GM19023 (cell line): ENCODE data around the gene RFTN1.

Experiments used
- ATAC-seq: cut with Tn5 transposase; IDR thresholded peaks from one replicate; pipeline ENCODE4 v1.9.1; 2021; ENCODE audit warnings: mild to moderate bottlenecking, moderate library complexity; ENCODE audit not compliant: unreplicated experiment

The RFTN1 gene

DNA sequence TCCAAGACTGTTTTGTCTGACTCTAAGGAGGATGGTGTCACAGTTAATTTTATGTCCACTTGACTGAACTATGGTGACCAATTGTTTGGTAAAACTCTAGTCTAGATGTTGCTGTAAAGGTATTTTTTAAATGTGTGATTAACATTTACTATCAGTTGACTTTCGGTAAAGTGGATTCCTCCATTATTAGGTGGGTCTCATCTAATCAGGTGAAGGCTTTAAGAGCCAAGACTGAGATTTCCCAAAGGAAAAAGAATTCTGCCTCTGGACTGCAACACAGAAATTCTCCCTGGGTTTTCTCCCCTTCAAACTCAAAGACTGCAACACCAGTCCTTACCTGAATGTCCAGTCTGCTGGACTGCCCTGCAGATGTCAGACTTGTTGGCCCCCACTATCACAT is 129.6 kb downstream of the RFTN1 start:
- no peak for ATAC-seq

DNA sequence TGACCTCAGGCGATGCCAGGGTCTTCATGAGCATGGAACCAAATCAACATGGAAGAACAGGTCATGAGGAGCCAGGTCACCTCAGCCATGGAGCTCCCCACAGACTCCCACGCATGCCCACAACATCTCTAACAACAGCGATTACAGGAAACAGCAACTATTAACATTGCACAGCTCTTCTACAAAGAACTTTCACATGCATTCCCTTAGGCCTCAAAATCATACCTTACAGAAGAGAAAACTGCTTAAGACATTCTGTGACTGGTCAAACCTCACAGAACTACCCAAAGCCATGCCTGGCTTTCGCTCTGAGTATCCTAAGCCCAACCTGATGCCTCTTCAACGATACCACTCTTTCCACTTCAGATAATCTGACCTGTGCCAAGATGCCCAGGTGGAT is 130.7 kb downstream of the RFTN1 start:
- no peak for ATAC-seq

DNA sequence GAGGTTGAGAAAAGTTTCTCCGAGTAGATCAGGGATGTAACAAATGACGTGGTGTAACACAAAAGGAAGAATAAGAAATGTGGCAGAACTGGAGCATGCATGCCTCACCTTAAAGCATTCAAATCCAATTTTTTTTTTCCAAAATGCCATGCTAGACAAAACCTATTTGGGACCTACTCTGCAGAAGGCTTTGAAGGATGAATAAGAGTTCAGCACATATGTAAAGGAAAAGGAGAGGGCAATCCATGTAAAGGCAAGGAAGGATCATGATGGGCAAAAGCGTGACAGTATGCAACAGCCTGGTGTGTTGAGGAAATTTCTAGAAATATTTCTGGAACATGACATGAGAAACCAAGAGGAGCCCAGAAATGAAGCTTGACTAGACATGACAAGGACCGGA is 132.1 kb downstream of the RFTN1 start:
- no peak for ATAC-seq

DNA sequence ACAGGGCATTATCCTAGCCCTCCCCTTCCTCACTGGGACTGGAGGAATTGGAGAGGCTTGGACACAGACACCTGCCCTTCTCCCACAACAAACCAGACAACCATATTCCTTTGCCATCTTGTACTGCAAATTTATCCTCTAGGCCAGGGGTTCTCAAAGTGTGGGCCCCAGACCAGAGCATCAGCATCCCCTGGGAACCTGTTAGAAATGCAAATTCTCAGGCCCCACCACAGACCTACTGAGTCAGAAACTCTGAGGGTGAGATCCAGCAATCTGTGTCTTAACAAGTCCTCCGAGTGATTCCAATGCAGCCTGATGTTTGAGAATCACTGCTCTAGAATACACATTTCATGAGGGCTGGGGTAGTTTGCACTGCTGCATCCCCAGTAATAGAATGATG is 133.1 kb downstream of the RFTN1 start:
- ATAC-seq = no peak

DNA sequence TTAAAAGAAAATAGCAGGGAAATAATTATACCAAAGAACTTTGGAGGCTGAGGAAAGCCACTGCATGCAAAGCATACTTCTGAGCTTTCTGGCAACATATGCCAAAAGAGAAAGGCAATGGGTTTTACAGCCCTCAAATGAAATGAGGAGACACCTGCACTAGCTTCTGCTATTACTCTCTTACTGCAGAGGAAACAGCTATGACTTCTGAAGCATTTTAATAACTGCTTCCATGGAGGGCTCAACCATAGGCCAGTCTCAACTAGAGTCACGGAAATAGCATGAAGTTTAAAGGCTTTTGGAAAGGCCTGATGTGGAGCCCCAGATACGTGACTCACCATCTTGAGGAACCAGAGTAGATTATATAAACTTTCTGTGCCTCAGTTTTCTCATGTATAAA is 133.7 kb downstream of the RFTN1 start:
- ATAC-seq = no peak

DNA sequence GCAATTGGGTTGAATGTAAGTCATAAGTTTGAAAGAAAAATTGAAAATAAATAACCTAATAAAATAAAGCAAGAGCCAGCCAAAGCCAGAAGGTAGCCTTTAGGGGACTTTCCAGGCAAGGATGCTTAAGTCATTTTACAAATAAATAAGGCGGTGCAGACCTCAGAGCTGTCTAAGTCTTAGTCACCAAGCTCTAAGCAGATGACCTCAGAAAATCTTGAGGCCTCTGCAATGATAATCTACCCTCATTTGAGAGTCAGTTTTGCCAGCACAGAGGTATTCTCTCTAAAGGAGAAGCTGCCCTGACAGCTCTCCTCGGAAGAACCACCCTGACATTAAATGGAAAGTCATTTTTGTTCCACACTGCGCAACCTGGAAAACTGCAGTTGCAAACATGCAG is 134.6 kb downstream of the RFTN1 start:
- ATAC-seq = peak; percentile 64

DNA sequence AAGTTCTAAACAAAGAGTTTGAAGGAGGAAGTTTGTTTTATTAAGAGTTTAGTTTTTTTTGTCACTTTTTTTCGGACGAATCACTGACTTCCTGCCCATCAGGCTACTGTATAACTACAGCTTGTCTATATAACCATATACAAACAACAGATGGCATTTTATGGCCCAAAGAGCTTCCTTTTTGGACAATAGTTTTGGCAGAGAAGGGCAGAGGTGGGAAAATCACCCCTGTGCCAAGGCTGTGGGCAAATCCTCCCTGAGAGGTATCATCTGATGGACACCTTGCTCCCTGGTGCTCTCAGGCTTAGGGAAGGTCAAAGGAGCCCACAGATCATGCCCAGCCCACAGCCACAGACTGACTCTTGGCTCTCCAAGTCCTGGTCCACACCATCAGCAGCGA is 135.1 kb downstream of the RFTN1 start:
- no peak for ATAC-seq

DNA sequence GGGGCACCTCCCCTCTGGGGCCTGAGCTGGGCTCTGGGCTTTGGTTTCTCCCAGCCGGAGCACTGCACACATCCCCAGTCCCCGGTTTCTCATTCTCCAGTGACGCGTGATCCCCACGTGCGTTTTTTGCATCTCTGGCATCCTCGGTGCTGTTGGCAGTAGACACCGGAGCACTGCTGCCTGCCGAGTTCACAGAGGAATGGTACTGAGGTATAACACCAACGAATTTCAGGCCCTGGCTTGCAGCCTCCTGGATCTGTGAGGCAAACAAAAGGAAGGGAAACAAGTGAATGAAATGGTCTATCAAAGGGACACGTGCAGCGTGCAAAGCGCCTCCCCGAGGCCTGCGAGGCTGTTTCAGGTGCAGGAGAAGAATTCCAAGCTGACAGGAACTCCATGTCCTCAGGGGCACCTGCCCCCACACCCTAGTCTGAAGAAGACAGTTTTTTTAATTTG is 135.6 kb downstream of the RFTN1 start:
- no peak for ATAC-seq

DNA sequence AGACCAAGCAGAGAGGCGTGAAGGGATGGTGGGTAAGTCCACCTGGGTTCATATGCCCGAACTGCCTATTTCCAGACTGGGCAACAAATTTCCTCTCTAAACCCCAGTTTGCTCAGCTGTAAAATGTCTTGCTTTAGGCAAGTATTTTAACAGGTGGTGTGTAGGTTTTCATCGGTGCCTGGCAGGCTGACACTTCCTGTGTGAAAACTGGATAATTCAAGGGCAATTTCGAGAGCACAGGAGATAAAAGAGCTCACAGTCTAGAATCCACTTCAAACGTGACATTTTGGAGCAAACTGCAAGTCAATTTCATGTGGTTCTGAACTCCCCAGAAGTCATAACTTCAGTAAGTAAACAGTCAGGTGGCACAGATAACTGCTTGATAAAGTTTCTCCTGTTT is 136.3 kb downstream of the RFTN1 start:
- no peak for ATAC-seq

DNA sequence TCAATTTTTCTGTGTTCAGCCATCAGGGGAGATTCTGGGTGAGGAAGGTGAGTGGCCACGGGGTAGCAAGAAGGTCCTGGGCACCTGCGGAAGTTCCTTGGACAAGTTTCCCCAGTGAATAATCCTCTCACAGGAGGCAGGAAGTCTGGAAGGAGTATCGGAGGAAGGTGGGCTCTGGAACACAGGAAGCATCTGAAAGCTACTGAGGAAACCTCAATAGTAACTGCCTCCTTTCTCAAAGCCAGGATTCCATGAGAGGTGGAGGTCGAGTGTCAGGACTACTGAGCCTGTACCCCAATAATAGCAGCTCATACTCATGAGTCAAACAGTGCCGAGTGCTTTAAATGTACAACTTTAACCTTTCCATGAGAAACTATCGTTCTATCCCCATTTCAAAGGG is 137.6 kb downstream of the RFTN1 start:
- ATAC-seq = no peak

DNA sequence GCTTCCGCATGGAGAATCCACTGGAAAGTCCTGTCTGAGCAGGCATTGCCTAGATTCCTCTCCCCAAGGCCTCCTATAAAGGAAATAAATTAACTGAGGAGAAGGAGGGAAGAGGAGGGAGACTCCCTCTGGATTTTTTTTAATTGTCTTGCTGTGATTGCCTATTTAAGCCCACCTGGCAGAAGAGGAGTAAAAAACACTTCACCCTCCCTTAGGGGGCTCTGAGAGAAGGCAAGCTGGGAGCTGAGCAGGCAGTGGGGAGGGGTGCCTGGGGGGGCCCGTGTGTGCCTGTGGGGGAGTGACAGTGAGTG is 138.6 kb downstream of the RFTN1 start:
- no peak for ATAC-seq

DNA sequence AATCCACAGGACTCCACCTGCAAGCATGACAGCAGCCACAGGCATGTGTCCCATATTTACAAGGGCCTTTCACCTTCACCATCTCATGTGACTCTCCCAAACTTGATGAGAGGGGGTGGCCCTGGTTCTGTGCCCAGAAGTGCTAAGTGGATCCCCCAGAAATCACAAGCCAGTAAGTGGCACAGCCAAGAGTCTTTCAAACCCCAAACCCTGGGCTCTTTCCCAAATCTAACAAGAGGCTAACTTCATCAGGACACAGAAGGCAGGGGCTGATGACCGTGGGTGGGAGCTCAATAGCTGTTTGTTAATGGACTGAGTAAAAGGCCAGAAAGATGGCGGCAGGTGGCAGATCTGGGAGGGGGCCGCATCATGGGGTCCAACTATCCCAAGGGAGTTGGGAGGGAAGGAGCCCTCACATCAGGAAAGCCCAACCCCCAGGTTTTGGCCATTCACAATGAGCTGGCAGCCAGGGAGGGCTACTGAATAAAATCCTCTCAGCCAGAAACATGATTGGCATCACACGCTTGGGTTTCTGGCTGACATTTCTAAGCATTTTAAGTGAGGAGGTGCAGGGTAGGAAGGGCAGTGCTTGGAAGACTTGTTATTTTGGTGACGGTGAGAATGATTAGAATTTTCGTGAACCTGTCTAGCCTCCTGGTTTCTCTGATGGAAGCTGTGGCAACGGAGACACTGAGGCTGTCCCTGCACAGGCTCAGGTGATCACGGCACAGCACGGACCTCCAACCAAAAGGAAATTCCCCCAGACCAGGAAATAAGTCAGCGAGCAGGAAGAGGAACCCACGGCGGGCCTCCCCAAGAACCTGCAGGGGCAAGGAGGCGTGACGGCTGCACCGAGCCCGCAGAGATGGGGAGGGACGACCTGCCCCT is 139.2 kb downstream of the RFTN1 start:
- ATAC-seq = no peak

DNA sequence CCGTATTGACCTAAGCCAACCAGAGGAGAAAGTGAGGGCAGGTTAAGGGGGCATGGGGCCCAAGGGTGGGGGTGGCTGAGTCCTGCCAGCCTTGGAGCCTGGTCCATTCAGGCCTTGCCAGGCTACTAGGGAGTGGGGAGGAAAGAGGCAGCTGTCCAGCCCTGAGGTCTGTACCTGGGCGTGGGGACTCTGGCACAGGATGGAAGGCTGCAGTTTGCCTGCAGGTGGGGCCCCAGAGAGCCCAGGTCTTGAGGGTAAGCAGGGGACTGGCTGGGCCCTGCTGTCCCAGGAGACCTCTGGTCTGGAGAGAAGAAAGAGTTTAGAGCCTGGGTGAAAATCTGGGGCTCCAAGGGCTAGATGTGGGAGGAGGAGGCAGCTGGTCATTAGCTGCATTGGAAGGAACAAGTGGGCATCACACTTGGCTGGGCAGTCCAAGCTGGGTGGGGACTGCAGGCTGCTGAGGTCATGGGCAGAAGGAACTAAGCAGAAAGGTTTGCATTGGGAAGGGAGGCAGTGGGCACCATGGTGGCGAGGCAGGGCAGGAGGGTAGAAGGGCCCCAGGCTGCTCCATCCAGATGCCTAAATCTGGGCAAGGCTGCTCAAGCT is 140.1 kb downstream of the RFTN1 start:
- no peak for ATAC-seq

DNA sequence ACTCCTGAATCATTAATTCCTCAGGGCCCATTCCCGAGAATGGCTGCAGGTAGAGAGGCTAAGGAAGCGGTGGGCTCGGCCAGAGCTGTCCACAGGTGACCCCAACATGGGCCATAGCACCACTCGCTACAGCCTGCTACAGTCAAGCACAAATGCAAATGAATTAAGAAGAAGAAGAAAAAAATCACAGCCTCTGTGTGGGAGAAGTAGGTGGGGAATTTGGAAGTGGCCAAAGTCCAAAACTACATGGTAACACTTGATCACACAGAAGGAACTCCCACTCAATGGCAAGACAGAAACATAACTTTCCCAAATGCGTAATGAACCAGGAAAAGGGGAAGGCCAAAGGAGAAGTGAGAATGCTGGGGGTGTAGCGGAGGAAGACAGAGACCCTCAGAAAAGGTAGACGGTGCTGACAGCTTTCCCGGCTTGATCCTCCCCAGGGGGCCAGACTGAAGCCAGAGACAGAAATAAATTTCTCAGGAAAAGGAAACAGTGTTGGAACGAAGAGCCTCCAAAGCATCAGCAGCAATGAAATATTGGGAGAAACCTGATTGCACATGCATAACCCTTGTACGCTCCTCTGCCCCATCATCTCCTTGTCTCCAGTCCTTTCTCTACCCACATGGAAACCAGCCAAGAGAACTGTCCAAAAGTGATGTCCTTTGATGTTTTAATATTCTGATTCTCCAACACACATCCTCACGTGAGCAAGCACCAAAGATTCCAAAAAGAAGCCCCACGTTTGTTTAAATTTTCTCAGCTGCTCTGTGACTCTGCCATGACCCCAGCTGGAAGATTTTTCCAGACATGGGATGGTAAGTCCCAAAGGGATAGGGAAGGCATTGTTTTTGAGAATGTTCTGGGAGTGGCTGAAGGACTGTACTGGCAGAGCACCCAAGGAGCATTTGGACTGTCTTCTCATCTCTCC is 140.9 kb downstream of the RFTN1 start:
- no peak for ATAC-seq

DNA sequence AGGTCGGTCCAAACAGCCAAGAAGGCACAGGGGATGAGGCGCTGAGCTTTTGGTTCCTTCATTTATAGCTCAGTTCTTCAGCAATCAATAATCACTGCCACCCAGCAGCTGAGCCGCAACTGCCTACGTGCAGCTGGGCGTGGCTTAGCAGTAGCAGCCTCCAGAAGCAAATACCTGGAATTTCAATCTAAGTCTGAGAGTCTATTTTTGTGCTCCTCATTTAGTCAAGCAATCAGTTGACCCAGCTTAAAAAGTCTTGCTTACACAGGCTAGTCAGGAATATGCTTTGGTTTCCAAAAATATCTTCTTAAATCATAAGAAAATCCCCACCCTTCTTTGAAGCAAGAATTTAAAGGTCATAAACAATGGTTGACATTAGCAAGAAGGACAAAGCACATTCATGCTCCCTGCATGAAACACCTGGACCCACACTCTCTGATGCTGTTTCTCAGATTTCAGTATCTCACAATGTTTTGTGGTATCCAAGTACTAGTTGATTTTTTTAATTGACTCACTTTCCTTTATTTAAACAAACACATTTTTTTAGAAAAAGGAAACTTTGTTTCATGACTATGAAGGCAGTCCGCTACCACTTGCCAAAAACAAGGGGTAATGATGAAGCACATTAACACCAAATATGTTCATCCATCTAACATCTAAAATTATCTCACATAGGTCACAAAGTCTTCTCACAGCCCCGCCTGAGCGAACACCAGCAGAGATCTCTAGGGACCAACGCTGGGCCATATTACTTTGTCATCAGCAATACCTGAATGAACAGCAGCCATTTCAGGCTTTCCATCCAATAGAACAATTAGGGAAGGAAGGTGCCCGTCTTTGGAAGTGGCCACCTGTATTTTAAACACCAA is 142.4 kb downstream of the RFTN1 start:
- ATAC-seq = peak; percentile 29

DNA sequence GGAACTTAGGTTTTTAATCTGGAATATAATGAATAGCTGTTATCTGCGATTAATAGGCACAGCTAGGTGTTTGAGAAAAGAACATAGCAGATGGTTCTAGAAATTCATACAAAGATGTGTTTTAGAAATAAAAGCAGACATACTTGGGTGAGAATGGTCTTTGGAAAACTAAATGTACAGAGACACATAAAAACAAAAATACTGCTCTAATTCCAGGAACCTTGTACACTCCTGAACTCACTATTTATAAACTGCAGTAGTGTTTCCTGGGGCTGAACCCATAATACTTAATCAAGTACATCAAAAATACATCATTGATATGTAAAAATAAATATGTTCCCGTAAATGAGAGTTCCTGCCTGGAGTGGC is 143.0 kb downstream of the RFTN1 start:
- no peak for ATAC-seq

DNA sequence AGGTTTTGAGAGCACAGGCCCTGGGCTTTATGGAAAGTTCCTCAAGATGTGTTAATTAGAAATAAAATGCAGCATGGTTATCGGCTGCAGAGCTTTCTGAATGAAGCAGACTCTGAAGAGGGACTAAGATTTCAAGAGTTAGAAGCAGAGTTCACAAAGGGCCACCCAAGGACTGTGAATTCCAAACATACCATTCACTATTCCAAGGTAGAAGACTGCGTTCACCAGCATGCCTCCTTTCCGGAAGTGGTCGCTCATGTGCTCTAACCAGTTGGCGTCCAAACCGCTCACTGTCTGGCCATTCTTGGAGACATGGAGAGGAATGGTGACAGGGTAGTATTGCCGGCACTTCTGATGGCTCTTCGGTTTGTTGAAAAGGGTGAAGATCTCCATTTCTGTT is 143.6 kb downstream of the RFTN1 start:
- ATAC-seq = no peak

DNA sequence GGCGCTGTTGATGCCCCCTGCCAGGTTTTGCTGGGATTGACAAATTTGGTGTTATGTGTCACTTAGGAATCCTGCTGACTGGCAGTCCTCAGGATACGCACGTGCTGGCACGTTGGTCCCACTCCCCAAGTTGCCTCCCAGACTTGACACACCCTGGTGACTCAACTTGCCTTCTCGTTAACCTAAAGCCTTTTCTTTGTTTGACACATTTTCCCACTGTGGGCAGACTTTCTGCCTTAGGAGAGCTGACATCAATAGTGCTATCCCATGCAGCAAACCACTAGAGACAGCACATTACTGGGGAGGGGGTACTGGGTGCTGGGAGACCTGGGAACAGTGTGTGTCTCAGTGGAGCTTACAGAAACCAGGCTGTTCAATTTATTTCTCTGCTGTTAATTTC is 144.2 kb downstream of the RFTN1 start:
- ATAC-seq = no peak

DNA sequence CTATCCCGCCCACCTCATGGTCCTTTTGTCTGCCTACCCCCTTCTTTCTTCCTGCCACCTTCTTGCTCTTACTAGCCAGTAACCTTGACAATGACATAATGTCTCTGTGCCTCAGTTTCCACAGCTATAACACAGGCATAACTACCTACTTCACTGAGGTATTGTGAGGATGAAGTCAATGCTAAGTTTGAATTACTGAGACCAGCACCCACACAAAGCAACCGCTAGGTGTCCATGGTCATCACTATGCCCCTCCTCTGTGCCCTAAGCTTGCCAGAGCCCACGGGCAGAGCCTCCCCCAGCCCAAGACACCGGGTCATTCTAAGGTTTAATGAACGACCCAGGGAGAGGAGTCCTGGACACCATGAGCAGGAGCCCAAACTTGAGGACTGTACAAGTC is 146.9 kb downstream of the RFTN1 start:
- ATAC-seq = no peak

DNA sequence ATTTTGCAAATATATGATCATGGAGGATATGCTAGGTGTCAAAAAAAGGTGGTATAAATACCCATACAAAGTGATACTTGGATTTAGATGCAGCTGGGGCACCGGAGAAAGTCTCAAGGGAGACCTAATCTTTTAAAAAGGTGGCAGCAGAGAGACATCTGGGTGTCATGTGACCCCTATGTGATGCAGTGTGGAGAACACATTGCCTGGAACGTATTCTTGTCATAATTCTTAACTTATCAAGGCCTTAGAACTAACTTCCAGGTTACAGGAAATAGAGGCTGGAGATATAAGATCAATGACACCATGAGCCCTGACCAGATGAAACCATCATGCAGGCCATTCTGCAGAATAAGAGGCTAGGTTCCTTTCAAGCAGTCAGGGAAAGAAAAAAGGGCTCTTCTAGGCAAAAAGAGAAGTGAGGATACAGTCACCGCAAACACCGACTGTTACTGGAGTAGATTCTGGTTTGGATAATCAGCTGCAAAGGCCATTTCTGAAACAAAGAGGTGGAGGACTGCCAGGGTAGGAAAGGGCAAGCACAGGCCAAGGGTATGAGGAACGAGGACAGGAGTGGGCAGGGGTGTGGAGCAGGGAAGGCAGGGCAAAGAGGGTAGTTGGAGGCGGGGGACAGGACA is 147.9 kb downstream of the RFTN1 start:
- no peak for ATAC-seq
